ENCODE results near the gene NUBP2.

Gene NUBP2, protein sequence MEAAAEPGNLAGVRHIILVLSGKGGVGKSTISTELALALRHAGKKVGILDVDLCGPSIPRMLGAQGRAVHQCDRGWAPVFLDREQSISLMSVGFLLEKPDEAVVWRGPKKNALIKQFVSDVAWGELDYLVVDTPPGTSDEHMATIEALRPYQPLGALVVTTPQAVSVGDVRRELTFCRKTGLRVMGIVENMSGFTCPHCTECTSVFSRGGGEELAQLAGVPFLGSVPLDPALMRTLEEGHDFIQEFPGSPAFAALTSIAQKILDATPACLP

DNA sequence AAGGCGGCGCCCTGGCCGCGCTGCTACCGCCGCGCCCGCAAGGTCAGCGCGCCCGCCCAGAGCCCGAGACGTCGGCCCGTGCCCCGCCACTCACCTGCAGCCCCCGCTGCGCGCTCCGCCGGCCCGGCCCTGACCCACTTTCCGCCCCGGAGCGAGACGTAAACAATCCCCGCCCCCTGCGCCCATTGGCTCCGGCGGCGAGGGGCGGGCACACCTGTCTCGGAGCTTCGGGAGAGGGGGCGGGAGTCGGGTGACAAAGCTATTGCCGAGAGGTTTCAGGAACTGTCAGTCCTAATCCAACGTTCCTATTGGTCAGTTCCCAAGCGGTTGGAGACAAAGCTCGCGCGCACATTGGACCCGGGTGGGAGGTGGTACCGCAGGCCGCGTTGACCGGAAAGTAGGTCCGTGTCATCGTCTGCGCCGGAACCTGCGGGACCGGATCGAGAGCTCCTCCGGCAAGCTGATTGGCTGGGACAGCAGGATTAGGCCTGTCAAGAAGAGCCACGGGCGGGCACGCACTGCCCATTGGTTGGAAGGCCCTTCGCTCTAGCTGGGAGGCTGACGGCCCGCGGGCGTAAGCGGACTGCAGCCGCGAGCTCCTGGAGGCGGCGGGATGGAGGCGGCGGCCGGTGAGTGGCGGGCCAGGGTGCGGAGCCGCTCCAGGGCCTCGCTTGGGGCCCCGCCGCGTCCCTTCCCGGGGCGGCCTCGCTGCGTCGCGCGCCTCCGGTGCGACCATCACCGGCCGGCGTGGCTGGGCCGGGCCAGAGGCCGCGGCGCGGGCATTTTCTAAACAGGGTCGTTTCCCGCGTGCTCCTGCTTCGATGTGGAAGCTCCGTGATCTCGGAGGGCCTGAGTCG is at the start of gene NUBP2, which contains the start of gene SPSB3:
NUBP2 (plus strand) TSS at position 553 of the 857 bp plus-strand sequence; CDS start at position 614, 61 bp downstream.
SPSB3 (minus strand) TSS at position 164 of the 857 bp plus-strand sequence. CDS start 1,088 bp downstream, outside the sequence.
- peak; percentile 100 for DNase-seq

DNA sequence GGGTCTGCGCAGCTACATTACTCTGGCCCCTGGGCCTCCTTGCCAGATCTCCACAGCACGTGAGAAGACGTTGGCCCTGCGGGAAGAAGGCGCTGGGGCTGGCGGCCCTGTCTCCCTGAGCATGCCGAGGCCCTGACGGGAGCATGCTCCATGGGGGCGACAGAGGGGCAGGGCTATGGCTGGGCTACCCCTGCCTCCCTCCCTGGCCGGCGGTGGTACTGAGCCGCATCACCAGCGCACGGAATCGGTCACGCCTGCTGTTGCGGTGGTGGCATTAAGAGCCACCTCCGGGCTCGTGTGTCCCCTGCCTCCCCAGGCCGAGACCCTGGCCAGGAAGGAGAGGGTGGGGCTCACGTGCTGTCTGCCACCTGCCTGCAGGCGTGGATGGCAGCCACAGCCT is 48.6 kb upstream of the NUBP2 start:
- DNase-seq = no peak

DNA sequence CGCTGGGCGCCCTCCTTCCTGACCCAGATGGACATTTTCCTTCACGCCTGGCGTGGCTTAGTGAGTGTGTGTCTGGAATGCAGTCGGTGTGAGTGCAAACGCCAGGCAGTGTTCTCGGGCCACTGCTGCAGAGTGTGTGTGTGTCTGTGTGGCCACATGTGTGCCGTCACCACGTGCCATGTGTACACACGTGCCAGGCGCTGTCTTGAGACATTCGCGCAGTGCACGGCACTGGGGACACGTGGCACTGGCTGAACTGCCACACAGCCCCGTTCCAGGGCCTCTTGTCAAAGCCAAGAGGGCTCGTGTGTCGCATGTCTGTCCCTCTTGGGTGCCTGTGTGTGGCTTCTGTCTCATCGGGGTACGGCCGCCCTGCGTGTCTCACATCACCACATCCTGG is 47.9 kb upstream of the NUBP2 start:
- DNase-seq = no peak

DNA sequence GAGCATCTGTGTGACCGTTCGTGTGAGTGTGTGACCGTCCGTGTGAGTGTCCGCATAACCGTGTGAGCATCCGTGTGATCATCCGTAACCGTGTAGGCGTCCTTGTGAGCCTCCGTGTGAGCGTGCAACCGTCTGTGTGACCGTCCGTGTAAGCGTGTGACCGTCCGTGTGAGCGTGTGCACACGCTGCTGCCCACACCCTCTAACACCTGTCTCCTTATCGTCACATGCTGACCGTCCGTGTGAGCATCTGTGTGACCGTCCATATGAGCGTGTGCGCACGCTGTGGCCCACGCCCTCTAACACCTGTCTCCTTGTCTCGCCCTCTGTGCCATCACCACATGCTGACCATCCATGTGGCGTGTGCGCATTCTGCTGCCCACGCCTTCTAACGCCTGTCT is 42.5 kb upstream of the NUBP2 start:
- DNase-seq = no peak

DNA sequence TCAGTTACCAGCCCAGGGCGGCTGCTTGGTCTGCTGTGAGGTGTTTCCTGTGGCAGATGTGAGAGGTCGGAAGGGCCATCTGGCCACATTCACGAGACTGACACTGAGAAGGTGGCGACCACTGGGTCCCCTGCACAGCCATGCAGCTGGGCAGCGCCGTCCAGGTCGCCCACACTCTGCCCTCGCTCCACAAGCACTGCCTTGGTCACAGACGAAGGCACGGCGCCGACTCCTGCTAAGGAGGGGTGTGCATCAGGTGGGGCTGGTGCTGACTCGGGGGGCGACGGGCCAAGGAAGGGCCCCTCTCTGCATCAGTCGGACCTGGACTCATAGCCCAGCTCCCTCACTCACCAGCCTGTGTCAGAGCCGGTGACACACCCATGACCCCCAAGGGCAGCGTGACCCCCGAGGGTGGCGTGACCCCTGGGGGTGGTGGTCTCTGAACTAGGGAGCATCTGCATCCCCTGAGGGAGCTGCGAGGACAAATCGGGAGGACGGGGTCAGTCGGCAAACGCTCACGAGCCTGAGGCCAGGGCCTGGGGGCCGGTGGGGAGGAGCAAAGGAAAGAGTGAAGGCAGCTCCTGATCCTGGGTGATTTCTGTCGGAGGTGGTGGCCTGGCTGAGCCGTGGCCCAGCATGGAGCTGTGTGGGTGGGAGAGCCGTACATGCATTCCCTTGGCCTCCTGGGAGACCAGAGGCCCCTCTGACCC is 41.8 kb upstream of the NUBP2 start:
- no peak for DNase-seq

DNA sequence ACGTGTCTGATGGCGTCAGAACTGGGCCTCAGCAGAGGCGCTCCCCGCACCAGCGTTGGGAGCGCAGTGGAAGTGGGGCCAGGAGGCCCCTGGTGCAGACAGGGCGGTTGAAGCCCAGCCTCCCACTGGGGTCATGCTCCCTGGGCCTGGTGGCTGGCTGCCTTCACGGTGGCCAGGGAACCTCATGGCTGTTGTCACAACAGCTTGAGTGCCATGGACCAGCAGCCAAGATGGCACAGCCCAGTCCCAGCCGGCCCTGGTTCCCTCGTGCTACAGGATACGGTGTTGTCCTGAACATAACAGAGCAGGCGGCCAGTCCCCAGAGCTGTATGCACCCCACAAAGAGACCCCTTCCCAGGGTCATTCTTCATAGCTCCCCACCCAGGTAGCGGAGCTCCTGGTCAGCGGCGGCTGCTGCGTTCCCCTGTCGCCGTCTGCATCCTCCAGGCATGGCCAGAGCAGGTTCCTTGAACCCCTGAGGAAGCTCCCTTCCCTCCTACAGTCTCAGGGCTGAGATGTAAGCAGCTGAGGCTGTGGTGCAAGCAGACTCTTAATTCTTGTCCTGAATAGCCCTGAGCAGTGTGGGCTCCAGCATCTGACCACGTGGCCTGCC is 41.1 kb upstream of the NUBP2 start:
- DNase-seq = no peak

DNA sequence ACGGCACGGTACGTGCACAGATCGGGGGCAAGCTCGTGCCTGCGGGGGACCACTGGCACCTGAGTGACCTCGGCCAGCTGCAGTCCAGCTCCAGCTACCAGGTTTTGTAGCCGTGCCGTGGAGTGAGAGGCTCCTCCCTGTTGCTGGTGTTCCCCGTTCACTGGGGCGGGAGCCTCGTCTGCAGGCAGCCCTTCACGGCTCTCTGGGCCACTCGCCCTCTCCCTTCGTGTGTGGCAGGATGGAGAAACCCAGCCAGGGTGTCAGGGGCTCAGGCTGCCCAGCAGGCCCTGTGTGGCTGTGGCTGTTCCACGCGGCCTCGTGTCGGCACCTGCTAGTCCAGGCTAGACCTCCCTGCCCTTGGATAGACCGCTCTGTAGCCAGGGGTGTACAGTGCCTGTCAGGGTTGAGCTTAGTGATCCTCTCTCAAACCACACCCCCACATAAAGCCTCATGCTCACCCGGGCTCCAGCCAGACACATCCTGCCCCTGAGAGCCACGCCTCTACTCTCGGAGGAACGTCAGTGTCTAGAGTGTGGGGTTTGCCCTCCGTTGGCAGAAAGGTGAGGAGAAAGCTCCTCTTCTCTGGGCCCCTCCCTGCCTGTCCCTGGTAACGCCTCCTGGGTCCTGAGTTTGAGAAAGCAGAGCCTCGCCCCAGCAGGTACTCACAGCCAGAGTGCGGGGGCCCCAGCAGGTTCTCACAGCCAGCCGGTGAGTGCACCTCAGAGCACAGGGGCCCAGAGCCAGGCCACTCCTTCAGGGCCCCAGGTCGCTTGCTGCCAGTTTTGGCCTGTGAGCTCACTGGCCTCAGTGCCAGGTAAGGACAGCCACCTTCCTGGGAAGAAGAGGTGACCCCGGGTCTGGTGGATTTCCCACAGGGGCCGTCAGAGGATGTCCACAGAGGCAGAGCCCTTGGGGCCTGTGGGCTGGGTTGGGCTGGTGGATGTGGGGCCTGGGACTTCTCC is 39.1 kb upstream of the NUBP2 start:
- DNase-seq = no peak

DNA sequence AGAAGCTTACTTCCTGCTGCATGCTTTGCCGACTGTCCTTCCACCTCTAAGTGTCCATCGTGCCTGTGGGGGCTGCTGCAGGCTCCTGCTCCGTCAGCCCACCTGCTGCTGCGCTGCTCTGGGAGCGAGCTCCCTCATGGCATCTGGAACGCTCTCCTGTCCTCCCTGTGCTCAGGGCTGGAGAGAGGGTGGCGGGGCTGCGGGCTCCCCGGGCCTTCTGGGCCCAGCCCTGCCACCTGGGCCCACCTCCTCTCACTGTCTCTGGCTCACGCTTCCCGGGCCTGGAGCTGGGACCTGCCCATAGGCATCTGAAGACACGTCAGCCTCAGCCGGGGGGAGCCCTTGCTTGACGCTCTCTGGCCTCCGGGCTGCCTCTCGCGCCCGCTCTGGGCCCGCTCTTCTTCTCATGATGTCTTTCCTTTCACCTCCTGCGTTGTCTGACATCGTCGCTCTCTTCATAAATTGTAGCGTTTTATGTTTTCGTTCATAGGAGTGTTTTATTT is 38.4 kb upstream of the NUBP2 start:
- DNase-seq = no peak

DNA sequence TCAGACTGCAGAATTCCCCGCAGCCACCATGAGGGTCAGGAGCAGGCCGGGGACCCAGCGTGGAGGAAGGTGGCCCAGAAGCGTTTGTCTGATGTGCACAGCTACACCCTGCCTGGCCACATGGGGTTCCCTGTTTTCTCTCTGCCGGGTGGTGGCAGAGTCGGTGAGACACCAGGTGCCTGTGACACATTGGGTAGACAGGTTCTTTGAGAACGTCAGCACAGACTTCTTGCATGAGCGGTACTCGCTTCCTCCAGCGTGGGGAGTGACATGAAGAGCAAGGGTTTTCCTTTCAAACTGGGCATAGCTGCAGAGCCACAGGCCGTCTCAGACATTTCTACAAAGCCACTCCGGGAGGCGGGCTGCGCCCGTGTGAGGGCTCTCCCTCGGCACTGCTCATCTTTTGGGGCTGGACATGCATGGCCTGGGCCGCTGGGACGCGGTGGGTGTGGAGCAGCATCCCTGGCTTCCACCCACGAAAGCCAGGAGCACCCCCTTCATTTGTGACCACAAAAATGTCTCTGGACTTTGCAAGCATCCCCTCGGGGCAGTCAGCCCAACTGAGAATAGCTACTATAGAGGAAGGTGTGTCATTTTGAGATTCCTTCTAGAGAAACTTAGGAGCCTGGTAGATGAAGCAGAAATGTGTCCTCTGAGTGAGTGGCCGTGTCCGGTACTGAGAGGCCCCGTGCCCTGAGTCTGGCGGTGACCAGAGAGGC is 37.4 kb upstream of the NUBP2 start:
- DNase-seq = no peak

DNA sequence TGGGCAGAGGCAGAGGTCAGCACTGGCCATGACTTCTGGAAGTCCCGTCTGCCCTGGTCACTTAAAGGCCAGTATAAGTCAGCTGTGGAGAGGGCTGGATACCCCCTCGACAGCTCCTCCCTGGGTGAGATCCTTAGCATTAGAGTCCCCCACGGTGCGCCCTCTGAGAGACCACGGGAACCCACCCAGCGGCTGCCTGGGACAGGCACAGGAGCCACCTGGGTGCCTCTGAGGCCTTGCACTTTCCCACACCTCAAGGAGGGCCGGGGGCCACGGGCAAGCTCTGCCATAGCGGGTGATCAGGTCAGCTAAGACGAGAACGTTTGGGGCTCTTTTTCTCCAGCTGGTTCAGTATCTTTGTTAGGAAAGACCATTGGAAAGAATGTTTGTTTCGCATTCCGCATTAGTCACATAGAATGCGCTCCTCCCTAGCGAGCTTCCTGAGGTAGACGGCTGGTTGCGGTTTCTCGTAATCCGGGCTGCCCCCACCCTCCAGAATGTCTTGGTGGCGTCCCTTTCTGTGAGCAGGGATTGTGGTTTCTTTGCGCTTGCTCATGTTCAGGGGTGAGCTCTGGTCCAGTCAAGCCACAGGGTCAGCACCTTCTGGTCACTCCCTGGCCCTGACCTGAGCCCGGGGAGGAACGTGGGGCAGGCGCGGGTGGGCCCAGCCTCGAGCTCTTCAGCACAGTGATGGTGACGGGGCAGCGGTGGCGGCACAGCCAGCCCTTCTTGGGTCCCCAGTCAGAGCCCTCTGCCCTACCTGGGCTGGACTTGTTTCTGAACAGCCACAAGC is 36.7 kb upstream of the NUBP2 start:
- DNase-seq = no peak

DNA sequence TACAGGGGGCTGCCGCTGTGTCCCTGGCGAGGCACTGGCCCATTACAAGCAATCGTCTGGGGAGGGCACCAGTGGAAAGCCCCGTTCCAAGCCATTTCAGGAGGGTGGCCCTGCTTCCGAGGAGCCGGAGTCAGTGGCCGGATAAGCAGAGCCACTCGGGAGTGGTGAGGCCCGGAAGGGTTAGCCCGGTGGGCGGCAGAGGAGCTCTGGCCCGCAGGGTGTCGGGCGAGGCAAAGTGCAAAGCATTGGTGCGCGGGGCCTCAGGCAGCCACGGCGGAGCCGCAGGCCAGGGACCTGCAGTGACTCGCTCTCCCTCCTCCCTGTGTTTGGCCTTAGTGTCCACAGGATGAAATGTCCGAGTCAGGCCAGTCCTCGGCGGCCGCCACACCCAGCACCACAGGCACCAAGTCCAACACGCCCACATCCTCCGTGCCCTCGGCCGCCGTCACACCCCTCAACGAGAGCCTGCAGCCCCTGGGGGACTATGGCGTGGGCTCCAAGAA is 36.0 kb upstream of the NUBP2 start:
- no peak for DNase-seq

DNA sequence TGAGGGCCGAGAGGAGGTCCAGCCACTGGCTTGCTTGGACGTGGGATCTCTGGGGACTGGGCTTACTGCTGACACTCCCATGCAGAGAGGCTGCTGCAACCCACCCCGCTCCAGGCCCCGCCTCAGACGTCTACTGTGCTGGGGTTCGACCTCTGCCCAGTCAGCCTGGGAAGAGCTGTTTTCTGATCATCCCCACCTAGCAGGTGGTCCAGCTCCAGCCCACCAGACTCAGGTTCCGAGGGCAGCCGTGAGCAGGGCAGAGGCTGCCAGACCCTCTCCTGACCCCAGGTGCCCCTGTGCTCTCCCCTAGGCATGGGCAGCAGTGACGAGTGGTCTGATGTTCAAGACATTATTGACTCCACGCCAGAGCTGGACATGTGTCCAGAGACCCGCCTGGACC is 34.8 kb upstream of the NUBP2 start:
- no peak for DNase-seq

DNA sequence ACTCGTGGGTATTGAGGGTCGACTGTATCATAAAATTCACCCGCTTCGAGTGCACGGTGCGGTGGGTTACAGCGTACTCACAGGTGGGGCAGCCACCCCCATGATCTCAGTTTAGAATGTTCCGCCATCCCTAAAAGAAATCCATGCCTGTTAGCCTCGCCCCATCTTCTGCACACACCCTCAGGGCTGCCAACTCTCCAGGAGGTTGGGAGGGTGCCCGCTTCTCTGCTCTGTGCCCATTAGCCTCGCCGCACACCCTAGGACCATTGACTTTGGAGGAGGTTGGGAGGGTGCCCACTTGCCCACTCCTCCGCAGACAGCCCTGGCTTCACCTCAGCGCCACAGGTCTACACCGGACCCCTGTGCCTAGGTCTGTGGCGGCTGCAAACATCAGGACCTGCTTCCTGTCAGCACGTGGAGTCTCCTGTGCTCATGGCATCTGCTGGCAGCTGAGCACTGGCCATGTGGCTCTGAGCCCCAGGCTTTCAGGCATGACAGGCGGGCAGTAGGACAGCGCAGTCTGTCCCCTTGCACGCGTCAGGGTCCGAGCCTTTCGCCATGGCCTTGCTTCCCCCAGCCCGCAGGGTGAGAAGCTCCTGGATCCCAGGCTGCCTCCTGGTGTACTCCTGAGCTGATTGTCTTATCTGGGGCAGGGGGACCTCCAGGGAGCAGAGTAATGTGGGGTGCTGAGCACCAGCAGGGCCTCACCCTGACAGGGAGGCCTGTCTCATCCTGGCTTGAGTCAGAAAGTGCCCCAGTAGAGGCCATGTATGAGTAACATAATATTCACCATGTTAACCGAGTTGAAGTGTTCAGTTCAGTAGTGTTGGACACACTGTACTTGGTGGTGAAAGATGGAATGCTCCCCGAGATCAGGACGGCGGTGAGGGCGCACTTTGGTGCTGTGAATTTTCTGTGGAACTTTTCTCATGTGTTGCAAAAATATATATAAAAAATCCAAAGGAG is 33.3 kb upstream of the NUBP2 start:
- DNase-seq = no peak

DNA sequence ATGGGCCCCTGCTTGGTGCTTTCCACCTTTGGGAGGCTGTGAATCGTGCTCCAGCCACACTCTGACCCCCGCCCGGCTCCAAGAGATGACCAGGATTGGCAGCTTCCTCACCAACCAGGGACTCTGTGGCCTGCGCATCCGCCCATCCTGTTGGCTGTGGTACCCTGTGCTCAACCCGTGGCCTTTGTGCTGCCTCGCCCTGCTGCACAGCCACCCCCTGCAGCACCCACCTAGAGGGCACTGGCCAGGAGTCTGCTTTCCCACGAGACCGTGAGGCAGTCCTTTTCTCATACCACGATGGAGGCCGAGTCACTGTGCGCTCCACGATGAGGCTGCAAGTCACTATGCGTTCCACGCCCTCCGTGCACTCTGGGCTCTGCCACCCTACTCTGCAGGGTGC is 30.8 kb upstream of the NUBP2 start:
- DNase-seq = no peak

DNA sequence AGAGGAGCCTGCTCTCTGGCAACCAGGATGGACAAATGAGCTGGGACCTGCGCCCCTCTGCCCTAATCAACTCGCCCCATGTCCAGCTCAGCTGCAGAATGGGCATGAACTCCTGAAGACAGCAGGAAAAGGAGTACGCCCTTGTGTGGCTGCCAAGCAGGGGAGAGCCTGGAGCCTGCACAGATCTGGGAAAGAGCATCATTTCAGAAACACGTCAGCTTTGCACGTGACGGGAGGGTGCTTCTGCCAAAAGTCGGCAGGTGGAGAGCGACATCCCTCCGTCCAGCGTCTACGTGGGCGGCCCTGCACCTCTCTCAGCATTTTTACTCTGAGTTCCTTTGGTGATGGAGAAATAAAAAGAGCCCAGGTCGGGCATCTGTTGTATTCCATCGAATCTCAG is 29.9 kb upstream of the NUBP2 start:
- DNase-seq = no peak

DNA sequence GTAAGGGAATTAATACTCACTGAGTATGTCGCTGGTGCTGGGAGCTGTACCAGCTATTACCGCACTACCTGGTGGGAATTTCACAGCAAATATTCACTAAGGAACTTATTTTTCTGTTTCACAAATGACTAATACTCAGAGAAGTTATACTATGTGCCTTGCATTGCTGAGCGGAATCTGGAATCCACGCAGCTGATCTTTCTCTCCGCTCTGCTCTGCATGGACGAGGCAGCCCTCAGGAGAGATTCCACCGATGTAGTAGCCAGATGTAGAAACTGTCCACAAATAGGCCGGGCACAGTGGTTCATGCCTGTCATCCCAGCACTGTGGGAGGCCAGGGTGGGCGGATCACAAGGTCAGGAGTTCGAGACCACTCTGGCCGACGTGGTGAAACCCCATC is 28.6 kb upstream of the NUBP2 start:
- no peak for DNase-seq

DNA sequence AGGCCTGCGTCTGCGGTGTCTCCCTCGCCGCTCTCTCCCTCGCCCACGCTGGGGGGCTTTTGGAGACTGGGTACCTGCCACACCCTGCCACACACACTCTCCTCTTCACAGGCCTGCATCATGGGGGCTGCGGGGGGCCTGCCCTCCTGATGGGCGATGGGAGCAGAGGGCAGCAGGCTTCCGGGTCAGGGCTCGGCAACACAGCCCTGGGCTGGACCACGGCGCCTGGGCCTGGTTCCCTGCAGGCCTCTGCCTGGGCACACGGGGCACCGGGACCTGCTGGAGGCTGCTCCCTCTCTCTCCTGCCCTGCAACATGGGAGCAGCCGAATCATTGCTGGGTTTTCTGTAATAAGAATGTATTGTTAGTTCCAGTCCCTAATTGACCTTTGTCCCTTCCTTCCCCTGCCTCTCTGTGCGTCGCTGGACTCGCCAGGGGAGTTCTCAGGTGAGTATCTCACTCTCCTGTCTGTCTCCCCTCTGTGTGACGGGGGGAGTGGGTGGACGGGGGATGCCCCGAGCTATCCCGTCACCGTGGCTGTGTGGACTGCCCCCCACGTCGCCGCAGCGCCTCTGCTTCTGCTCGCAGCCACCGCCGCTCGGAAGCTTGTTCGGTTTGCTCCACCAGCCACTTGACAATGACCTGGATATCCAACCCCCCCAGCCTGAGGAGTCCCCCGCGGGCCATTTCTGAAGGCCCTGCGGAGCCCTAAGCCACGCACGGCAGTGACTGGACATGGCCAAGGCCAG is 24.9 kb upstream of the NUBP2 start:
- no peak for DNase-seq

DNA sequence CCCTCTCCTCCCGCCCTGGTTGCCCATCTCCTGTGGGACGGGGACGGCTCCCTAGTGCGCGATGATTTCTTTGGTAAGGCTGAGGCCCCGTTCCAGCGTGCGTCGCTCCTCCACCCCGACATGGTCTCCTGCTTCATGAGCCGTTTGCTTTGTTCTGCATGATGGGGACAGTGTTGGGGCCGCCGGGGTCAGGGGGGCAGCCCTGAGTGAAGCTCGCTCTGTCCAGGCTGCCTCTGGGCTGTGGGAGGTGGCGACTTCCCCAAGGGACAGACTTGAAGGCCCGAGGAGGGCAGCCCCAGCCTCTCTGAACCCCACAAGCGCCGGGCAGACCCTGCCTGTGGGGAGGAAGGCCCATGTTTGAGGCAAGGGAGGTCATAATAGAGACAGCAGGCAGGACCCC is 23.8 kb upstream of the NUBP2 start:
- DNase-seq = no peak
